COR-L47 (cell line): ENCODE data around the gene LILRB2.
"Not testable (repeated sequence)": the region's sequence is repeated elsewhere in the genome, so short reads cannot be mapped to it uniquely, and the experiment has no call there.

ENCODE experiments used
- DNase-seq: peaks from one replicate; lab custom pipeline; 2025; lab: John Stamatoyannopoulos, UW

LILRB2 gene

GRCh38 chr19:54305141-54305540 lies 24.2 kb upstream of the LILRB2 start:
- no peak for DNase-seq

- DNase-seq, result no peak
These were observed 21.3 kb upstream of the LILRB2 start for GRCh38 chr19:54302257-54302656.

GRCh38 chr19:54299515-54299914 lies 18.6 kb upstream of the LILRB2 start:
- DNase-seq, result no peak

GRCh38 chr19:54299126-54299498 lies 18.2 kb upstream of the LILRB2 start:
- no peak for DNase-seq

GRCh38 chr19:54298357-54299125 lies 17.6 kb upstream of the LILRB2 start:
- no peak for DNase-seq

GRCh38 chr19:54297759-54298305 lies 16.9 kb upstream of the LILRB2 start:
- DNase-seq, result no peak

GRCh38 chr19:54294539-54294938 lies 13.6 kb upstream of the LILRB2 start:
- DNase-seq, result no peak

GRCh38 chr19:54289160-54289559 lies 8.2 kb upstream of the LILRB2 start:
- DNase-seq, result not testable (repeated sequence)

GRCh38 chr19:54287456-54287855 lies 6.5 kb upstream of the LILRB2 start:
- DNase-seq, result no peak

GRCh38 chr19:54286283-54286682 lies 5.4 kb upstream of the LILRB2 start:
- DNase-seq, result not testable (repeated sequence)

GRCh38 chr19:54285427-54286056 lies 4.6 kb upstream of the LILRB2 start:
- not testable (repeated sequence) for DNase-seq

- no peak for DNase-seq
These were observed 2.0 kb upstream of the LILRB2 start for GRCh38 chr19:54282686-54283470.

- not testable (repeated sequence) for DNase-seq
These were observed 792 bp upstream of the LILRB2 start for GRCh38 chr19:54281729-54282075.

GRCh38 chr19:54280441-54280840 lies 469 bp downstream of the LILRB2 start:
- not testable (repeated sequence) for DNase-seq

- DNase-seq, result not testable (repeated sequence)
These were observed 885 bp downstream of the LILRB2 start for GRCh38 chr19:54280025-54280424.

- DNase-seq, result no peak
These were observed 1.4 kb downstream of the LILRB2 start for GRCh38 chr19:54279406-54279962.

GRCh38 chr19:54278571-54279195 lies 2.2 kb downstream of the LILRB2 start:
- DNase-seq, result not testable (repeated sequence)

- not testable (repeated sequence) for DNase-seq
These were observed 2.9 kb downstream of the LILRB2 start for GRCh38 chr19:54278056-54278455.

- not testable (repeated sequence) for DNase-seq
These were observed 3.7 kb downstream of the LILRB2 start for GRCh38 chr19:54277111-54277615.

- DNase-seq, result no peak
These were observed 5.0 kb downstream of the LILRB2 start for GRCh38 chr19:54275951-54276350.

GRCh38 chr19:54274516-54274915 lies 6.4 kb downstream of the LILRB2 start:
- DNase-seq, result not testable (repeated sequence)

GRCh38 chr19:54273821-54274220 lies 7.1 kb downstream of the LILRB2 start:
- no peak for DNase-seq
